GM21717 (cell line): ENCODE data around the gene ARRDC4.

ENCODE experiments used
- ATAC-seq: cut with Tn5 transposase; IDR thresholded peaks from one replicate; pipeline ENCODE4 v1.9.1; 2021; ENCODE audit warnings: mild to moderate bottlenecking, moderate library complexity; ENCODE audit not compliant: unreplicated experiment

ARRDC4 gene

DNA sequence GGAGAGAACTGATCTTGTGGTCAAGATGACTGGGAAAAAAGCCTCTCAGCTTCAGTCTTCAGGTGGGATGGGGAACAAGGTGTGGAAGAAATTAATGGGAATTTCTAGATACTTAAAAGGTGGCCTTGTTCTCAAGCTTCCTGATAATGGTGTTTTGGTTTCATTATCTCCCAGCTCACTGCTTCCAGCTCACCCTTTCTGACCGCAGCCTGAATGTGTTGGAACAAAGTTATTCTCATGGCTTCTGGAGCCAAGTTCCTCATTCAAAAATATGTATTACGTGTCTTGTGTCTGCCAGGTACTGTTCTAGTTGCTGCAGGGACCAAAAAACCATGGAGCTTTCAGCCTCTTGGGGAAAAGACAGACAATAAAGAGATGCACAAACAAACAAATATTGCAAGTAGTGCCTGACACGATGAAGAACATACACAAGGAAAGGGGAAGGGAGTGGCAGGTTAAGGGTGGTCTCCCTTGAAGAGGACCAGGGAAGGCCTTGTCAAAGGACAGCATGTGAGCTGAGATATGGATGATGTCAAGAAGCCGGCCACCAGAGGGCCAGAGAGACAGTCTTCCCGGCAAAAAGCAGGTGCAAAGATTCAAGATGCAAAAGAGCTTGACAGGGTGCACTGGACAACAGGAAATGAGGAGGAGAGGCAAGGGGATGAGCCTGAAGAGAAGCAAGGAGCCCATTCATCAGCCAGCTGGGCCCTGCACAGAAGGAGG is 35.5 kb downstream of the ARRDC4 start:
- no peak for ATAC-seq

DNA sequence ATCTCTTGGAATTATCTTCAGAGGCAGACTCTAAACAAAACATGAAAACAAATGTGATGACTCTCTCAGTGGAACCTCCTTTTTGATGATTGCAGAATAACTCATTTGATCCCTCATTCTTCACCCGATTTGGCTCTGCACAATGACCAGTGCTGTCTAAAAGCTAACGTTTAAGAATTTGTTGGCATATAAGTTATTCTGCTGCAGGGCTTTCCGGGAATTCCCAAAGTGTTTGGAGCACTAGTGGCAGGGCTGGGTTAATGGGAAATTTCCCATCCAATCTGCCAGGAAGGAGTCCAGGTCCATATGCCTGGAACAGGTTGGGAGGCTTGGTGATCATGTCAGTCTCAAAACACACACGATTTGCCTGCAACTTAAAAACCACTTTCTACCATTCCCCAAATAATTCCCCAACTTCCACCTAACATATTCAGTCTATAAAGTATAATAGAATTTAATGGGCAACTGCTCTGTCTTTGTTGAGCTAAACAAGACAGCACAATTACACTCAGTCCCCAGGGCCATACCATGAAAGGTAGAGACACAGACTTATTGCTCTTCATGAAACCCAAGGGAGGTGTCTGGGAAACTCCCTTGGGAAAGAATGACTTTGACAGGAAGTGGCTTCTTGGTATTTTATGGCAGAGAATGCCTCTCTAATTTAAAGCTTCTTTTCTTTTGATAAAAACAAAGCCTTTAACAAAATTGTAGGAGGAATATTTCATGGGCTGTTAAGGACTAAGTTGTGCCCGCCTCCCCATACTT is 38.0 kb downstream of the ARRDC4 start:
- no peak for ATAC-seq

DNA sequence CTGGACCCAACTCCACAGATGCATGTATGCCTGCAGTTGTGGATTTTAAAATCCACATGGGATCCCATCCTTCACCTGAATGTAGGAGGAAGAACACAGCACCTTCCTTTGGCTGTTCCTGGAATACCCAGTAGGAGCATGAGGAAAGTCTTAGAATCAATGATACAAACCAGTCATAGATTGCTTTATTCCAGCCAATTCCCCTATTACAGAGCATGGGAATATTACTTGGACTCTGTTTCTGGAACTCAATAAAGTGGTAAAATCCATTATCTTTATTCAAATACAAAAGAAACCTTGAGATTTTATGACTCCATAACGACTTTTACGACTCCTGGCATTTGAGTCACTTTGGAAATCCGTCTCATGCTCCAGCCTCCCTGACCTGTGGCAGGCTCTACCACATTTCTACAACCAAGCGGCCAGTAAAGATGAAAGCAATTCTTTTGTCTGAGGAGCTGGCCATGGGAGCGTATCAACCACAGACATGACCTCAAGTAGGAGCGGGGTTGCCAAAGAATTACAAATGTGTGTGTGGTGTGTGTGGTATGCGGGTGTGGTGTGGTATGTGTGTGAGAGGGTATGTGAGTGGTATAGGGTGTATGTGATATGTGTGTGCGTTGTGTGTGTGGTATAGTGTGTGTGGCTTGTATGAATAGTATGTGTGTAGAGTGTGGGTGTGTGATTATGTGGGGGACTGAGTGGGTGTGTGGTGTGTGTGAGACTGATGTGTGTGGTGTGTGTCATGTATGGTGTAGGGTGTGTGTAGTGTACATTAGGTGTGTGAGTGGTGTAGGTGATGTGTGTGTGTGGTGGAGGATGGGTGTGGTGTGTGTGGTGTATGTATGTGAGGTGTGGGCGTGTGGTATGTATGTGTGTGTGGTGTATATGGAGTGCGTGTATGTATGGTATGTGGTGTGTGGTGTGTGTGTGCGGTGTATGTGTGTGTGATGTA is 40.0 kb downstream of the ARRDC4 start:
- no peak for ATAC-seq

DNA sequence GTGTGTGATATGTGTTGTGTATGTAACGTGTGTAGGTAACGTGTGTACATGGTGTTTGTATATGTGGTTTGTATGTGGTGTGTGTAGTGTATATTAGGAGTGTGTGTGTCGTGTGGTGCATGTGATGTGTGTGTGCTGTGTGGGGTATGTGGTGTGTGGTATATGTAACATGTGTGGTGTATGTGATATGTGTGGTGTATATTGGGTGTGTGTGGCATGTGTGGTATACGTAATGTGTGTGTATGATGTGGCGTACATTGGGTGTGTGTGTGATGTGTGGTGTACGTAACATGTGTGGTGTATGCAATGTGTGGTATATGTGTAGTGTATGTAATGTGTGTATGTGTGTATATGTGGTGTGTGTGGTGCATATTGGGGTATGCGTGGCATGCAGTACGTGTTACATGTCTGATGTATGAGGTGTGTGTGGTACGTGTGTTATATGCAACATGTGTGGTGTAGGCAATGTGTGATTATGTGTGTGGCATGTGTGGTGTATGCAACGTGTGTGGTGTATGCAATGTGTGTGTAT is 41.2 kb downstream of the ARRDC4 start:
- no peak for ATAC-seq

DNA sequence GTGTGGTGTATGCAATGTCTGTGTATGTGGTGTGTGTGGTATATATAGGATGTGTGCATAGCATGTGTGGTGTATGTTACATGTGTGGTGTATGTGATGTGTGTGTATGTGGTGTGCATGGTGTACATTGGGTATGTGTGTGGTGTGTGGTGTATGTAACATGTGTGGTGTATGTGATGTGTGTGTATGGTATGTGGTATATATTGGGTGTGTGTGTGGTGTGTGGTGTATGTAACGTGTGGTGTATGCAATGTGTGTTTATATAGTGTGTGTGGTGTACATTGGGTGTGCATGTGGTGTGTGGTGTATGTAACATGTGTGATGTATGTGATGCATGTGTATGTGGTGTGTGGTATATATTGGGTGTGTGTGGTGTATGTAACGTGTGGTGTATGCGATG is 41.9 kb downstream of the ARRDC4 start:
- no peak for ATAC-seq

DNA sequence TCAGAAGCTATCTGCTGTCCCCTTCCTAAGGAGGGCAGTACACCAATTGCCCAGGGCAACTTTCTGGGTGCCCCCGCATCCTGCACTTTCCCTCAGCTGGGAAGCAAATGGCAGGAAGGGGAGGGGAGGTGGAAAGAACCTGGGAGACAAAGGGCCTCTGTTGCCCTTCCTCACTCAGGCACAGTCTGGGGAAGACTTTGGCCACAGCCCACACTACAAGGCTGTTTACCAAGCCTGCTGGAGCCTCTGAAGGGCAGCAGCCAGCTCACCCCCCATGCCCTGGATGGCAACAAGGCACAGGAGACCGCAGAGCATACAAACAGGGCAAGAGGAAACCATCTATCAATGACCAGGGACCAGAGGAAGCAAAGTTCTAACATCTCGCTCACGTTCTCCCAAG is 42.4 kb downstream of the ARRDC4 start:
- ATAC-seq, result no peak

DNA sequence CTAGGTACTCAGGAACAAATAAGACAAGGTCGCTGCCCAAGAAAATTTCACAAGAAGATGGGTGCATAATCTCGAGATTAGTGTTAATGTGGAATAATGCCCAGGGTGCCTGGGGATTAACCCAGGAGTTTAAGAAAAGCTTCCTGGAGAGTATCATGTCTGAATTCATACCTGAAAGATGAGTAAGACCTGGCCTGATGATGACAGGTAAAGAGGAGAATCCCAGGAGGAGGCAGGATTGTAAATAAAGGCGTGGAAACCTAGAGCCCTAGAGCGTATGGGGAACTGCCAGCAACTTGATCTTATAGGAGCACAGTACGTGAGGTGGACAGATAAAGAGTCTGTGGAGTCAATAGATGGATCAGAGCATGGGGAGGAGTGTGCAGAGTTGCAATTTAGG is 43.0 kb downstream of the ARRDC4 start:
- ATAC-seq, result no peak

DNA sequence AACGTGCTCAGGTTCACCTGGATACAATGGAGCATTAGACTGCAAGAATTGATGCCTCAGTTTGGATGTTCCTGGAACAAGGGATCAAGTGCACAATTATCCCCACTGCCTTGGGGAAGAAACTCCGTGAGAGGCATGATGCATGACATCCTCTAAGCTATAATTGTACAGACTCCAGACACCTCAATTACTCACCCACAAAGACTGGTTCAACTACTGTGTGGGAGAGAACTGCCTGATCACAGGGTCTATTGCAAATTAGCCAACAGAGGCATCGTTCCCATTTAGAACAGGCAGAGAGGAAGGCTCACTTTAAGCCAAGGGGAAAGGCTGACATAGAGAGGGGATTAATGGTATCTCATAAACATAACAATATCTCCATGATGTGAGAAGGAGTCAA is 43.5 kb downstream of the ARRDC4 start:
- no peak for ATAC-seq

DNA sequence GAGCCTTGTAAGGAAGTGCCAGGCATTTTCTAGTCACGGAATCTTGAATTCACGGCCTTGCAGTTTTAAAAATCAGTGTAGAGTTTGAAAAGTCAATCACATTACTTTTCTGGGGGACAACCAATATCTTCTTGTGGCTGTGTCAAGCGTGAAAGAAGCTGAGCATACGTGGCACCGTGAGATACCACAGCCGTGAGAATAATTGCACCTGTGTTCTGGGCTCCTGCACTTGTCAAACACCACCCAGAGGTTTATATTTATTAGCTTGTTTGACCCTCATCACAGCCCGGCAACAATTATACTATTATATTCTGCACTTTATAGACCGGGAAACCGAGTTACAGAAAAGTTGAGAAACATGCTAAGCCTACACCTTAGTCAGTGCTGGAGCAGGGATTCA is 45.2 kb downstream of the ARRDC4 start:
- ATAC-seq, result no peak

DNA sequence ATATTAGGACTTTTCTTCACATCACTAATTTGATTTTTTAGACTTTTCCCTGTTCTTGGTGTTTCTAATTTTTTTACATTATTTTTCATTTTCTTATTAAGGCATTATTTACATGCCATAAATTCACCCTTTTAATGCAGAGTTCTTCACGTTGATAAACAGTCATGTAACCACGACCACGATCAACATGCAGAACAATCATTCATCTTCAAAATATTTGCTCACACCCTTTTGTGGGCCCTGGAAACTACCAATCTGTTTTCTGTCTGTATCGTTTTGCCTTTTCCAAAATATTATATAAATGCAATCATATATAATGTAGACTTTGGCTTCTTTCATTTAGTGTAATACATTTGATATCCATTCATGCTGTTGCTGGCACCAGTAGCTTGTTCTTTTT is 48.7 kb downstream of the ARRDC4 start:
- no peak for ATAC-seq

DNA sequence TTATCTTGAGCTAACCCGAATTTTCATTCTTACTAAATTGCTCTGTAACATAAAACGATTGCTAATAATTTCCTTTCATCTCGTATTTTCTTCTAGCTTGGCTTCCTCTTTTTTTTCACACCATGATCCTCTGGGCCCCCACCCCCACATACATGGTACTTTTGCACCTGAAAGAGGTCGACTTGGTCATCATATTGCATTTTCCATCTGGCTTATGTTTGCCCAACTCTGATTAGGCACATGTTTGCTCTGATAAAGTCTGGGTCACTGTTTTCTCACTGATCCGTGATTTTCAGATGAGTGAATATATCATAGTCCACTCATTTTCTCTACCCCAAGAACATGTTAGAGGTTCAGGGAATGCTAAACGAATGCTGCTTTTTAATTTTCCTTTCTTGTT is 49.5 kb downstream of the ARRDC4 start:
- ATAC-seq, result no peak

DNA sequence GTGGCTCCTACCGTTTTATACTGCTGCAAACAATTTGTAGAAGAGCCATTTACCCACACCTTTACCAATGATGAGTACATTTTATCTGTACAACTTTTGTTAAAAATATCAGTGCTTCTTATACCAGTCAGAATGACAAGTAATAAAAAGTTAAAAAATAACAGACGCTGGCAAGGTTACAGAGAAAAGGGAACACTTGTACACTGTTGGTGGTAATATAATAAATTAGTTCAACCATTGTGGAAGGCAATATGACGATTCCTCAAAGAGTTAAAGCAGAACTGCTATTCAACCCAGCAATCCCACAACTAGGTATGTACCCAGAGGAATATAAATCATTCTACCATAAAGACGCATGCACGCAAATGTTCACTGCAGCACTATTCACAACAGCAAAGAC is 51.9 kb downstream of the ARRDC4 start:
- ATAC-seq, result no peak

DNA sequence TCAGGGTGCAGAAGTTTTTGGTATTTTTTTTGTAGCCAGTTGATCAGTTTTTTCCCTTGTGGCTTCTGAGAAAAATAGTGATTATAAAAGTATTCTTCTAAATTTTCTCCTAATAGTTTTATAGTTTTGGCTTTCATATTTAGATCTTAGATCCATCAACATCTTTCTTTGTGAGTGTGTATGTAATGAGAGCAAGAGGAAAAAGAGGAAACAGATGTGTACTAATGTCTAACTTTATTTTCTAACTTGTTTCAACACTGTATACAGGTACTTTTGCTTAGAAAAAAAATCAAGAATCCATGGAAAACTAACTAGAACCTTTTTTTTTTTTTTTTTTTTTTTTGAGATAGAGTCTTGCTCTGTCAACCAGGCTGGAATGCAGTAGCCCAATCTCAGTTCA is 53.1 kb downstream of the ARRDC4 start:
- no peak for ATAC-seq

DNA sequence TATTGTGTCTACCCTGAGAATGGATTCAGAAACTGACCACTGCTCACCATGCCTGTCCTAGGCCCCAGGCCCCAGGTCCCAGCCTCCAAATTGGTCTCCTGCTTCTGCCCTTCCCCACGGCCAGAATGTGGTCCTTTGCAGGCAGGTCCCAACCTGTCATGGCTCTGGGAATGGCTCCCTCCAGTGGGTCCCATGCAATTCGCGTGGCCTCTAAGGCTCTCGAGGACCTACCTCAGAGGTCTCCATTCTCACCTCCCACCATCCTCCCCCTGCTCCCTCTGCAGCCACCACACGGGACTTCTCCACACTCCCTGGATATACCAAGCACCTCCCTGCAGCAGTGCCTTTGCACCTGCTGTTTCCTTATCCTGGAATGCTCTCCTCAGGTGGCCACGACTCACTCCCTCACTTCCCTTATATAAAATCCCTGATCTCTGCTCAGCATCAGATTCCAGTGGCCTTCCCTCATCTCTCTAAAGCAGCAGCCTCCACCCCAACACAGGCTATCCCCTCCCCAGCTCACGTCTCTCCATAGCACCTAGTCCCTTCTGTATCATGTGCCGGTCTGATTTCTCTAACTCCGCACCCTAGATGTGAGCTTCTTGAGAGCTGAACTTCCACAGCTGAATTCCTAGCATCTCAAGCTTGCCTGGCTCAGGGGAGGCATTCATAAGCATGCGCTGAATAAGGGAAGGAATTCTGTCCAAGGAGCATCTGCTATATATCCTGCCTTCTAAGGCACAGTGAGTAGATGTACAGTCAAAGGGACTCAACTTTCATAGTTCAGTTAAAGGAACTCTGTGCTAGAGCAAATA is 56.9 kb downstream of the ARRDC4 start:
- ATAC-seq, result no peak

DNA sequence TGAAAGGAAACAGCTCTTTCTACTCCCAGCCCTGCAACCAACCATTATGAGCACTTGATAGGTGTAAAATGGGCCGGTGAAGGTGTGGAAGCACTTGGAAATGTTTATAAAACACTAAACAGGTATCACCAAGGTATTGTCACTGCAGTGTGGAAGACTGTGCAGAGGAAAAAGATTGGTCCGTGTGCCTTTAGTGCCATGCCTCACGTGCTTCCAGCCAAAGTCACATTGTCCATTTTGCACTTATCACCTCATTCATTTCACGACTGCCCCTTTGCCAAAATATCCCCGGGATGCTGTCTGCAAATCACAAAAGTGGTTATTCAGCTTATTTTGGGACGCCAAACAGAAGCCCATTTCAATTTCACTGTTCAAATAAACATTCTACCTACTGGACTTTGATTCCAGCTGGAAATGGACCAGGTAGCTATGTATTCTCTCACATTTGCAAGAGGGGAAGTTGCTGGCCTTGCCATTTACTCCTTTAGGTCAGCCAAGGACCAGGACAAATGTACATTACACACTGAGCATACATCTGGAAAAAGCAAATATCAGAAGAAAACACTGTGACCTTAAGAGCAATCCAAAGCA is 58.4 kb downstream of the ARRDC4 start:
- ATAC-seq, result no peak
